Epidermal melanocyte (primary cell): Measurements from ENCODE around the gene GFAP.
"Not testable (repeated sequence)": the region's sequence is repeated elsewhere in the genome, so short reads cannot be mapped to it uniquely, and the experiment has no call there.

Experiments
- DNase-seq: peaks from one replicate; pipeline ENCODE4 v3.0.0; 2011; ENCODE audit warnings: low spot score; ENCODE audit not compliant: insufficient read length

The GFAP gene

GRCh38 chr17:44915321-44915726, at the start of gene GFAP:
Gene GFAP (minus strand): TSS chr17:44915500. CDS start chr17:44915486, 14 bp downstream.
- no peak for DNase-seq

GRCh38 chr17:44961921-44962350, 46.6 kb upstream of the GFAP start:
- peak; percentile 13 for DNase-seq

- DNase-seq: peak; percentile 7
Measured at GRCh38 chr17:44960691-44961090, 45.4 kb upstream of the GFAP start.

DNA sequence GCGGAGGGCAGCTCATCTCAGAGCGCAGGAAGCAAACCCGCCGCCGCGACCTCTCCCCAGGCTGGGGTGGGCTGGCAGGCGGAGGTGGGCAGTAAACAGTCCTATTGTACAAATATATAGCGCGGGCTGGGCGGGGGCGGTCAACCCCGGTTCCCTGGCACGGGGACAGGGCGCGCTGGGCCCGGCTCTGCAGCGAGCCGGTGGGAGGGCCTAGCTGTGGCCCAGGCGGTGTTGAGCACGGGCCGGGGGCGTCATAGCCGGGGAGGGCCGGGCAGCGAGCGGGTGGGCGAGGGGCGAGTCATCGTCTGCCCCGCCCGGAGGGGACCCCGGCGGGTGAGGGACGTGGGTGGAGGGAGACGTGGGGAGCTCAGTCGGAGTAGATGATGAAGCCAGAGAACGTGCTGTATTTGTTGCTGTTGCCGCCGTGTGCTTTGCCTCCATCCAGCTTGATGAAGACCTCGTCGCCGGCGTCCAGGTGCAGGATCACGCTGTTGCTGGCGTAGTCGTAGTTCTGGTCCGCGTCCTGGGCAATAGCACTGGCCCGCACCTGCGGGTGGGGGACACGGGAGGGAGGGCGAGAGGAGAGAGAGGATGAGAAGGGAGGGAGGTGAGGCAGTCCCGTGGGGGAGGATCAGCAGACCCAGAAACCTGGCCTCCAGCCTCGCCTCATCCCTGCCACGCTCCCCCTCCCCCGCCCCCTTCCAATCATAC, 44.7 kb upstream of the GFAP start:
- DNase-seq: peak; percentile 11

DNA sequence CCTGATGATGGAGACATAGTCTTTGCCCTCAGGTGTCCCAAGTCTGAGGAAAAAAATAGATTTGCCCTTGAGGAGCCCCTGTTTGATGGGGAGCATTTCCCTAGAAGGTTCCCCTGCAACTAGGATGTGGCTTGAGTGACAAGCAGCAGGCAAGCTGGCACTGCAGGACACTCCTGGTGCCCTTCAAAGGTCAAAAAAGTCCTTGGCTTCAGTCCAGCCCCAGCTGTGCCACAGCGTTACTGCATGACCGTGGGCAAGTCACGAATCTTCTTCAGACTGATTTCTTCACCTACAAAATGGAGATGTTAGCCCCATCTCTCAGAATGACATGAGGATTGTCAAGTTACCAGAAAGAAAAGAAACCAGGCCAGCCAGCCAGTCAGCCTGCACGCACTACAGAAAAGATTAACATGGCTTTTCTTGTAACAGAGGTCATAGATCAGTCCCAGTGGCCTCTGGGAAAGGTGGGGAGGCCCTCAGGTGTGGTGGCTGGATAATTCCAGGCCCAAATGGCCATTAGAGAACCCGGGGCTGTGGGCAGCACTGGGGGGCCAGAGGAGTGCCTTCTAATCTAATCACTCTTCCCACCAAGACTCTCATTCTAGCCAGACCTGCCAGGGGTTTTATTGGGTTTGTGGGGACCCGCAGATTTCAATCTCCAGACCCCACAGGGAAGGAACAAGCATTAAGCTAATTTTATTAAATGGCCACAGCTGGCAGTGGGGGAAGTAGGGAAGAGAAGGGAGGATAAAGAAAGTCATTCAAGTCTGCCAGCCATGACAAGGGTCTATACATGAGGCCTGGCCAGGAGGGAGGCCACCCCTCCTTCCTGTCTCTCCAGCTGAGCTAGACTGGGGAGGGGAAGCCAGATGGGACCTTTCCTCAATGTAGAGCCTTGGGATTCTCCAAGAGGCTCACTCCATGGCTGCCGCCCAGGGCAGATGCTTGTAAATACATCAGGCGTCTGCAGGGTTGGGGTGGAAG, 42.0 kb upstream of the GFAP start:
- peak; percentile 24 for DNase-seq

DNA sequence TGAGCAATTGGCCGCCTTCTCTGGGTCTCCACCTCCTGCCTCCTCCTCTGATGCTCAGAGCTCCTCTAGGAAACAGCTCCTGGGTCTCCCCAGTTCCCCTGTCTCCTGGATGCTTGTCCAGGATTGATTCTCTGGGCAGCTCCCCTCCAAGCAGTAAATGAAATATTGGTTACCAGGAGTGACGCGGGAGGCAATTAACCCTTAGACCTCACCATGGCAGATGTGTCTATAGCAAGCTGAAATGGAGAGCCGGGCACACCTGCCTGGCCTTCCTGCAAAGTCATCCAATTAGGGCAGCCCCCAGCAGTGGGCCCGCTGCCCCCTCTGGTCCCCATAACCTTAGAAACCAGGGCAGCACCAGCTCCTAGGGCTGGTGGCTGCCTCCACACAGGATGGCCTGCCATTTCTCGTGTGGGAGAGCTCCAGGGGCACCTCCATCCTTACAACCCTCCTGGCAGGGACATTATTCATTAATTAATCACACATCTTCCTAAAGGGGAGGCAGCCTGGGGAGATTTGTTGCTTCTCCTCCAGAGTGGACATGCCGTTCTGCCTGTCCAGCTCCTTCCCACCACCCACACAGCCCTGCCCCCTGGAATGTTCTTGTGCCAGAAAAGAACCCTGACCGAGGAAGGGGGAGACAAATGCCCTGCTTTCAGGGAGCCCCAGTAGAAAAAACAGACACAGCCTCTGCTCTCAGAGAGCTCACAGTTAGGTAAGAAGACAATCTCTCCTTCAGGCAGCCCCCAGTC, 40.5 kb upstream of the GFAP start:
- peak; percentile 14 for DNase-seq

GRCh38 chr17:44952946-44953475, 37.7 kb upstream of the GFAP start:
- DNase-seq: no peak

GRCh38 chr17:44948315-44948795, 33.1 kb upstream of the GFAP start:
- no peak for DNase-seq

GRCh38 chr17:44947461-44948314, 32.4 kb upstream of the GFAP start, which contains the start of gene KIF18B:
Gene KIF18B (minus strand): TSS chr17:44947773. CDS start chr17:44936344, 11,429 bp downstream.
- DNase-seq: peak; percentile 99

- not testable (repeated sequence) for DNase-seq
Measured at GRCh38 chr17:44945652-44946051, 30.4 kb upstream of the GFAP start.

DNA sequence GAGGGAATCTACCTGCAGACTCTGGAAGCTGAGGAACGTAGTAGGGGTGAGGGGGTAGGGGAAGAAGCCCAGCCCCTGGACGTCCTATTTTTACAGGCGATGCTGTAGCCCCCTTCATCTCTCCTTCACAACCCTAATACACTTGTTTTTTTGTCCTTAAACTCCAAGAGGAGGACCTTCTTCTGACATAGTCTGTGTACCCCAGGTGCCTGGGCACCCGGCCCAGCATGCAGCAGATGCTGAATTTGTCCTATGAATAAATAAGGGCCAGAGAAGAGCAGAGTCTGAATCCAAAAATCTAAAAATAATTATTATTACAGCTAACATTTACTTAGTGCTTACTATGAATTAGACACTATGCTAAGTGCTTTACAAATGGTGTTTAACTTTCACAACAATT, 27.2 kb upstream of the GFAP start:
- DNase-seq: peak; percentile 15

- DNase-seq: peak; percentile 42
Measured at GRCh38 chr17:44941712-44942331, 26.5 kb upstream of the GFAP start.

DNA sequence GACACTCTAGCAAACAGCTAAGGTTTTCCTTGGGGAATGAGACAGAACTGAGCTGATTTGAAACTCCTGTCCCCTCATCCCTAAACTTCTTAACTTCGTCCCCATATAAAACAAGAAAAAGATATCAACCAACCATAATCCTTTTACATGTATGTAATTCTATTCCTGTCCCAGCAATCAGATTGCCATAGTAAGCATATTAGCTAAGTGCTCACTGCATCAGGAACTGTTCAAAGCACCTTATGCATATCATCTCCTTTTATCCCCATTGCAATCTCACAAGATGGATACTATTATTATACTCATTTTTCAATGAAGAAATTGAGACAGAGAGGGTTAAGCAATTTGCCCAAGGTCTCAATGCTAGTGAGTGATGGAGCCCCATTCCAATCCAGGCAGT, 25.5 kb upstream of the GFAP start:
- peak; percentile 4 for DNase-seq

DNA sequence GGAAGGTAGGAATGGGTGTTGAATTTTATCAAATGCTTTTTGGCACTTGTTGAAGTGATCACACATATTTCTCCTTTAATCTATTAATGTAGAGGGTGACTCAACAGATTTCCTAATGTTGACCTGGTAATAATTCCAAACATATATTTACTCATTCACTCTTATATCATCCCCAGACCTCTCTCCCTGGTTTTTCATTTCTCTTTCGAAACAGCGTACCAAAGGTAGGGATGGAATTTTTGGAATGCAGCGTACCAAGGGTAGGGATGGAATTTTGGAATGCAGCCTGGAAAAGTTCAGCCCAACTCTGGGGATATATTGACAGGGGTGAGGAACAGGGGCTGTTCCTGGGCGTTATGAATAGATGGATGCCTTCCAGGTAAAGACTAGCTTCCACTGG, 25.0 kb upstream of the GFAP start:
- peak; percentile 17 for DNase-seq

GRCh38 chr17:44935116-44935515, 19.8 kb upstream of the GFAP start:
- no peak for DNase-seq

DNA sequence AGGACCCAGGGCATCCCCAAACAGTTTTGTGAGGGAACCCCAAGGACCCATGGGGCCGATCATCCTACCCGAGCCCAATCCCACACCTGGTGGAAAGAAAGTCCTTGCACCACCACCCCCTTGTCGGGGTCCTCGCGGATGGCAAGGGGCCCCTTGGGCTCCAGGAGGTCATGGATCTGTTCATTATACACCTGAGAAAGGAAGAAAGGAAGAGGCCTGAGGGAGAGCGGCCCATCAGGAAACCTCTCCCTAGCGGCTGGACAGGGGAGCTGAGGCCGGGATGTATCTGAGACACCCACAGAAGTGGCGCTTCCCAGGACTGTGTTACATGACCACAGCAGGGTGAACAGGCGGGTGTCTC, 19.4 kb upstream of the GFAP start:
- no peak for DNase-seq

GRCh38 chr17:44933824-44934744, 18.8 kb upstream of the GFAP start:
- no peak for DNase-seq

- DNase-seq: no peak
Measured at GRCh38 chr17:44932787-44933097, 17.4 kb upstream of the GFAP start.
